WTC11 (cell line): ENCODE measurements around the gene TBC1D1.

Experiments
- ATF2 ChIP-seq: sonication (generic); formaldehyde crosslinking; IDR thresholded peaks from 2 replicates; pipeline ENCODE4 v1.8.1; 2022; ENCODE audit warnings: low read depth, missing genetic modification reagents, borderline replicate concordance
- CBFB ChIP-seq: sonication (generic); formaldehyde crosslinking; IDR thresholded peaks from 2 replicates; pipeline ENCODE4 v1.8.1; 2022; ENCODE audit warnings: mild to moderate bottlenecking, low read depth, missing genetic modification reagents
- E2F4 ChIP-seq: sonication (generic); formaldehyde crosslinking; IDR thresholded peaks from 2 replicates; pipeline ENCODE4 v1.8.1; 2022; ENCODE audit warnings: low read depth, mild to moderate bottlenecking, moderate library complexity, missing genetic modification reagents, borderline replicate concordance
- FOXJ3 ChIP-seq: sonication (generic); formaldehyde crosslinking; IDR thresholded peaks from 2 replicates; pipeline ENCODE4 v1.9.0; 2021; ENCODE audit warnings: missing genetic modification reagents, mild to moderate bottlenecking, borderline replicate concordance
- NR3C1 ChIP-seq: sonication (generic); formaldehyde crosslinking; conservative IDR thresholded peaks from 2 replicates; pipeline ENCODE4 v1.8.1; 2023; ENCODE audit warnings: low read depth, mild to moderate bottlenecking, missing genetic modification reagents
- ZNF121 ChIP-seq: sonication (generic); formaldehyde crosslinking; IDR thresholded peaks from 2 replicates; pipeline ENCODE4 v1.8.0; 2023; ENCODE audit warnings: missing genetic modification reagents
- TF ChIP-seq, protein P1 (sequence below): fragments of 200-600 bp; IDR thresholded peaks from 2 replicates; pipeline ENCODE4 v1.8.0; 2022; ENCODE audit warnings: antibody characterized with exemption
- TF ChIP-seq, protein P2 (sequence below): sonication (generic); formaldehyde crosslinking; IDR thresholded peaks from 2 replicates; pipeline ENCODE4 v1.8.0; 2022; ENCODE audit warnings: mild to moderate bottlenecking, missing genetic modification reagents
- TF ChIP-seq, protein P3 (sequence below): fragments of 250-450 bp; sonication (Bioruptor Pico); IDR thresholded peaks from 2 replicates; pipeline ENCODE4 v2.1.2; 2022; ENCODE audit warnings: mild to moderate bottlenecking, moderate library complexity
- TF ChIP-seq, protein P4 (sequence below): sonication (generic); formaldehyde crosslinking; IDR thresholded peaks from 2 replicates; pipeline ENCODE4 v1.8.1; 2022; ENCODE audit warnings: mild to moderate bottlenecking, missing genetic modification reagents, moderate library complexity, borderline replicate concordance
- TF ChIP-seq, protein P5 (sequence below): sonication (generic); formaldehyde crosslinking; IDR thresholded peaks from 2 replicates; pipeline ENCODE4 v1.8.0; 2023; ENCODE audit warnings: missing genetic modification reagents

GRCh38 chr4:38076153-38076669 is 185.3 kb downstream of the TBC1D1 start:
- TF ChIP-seq, protein P1, sequence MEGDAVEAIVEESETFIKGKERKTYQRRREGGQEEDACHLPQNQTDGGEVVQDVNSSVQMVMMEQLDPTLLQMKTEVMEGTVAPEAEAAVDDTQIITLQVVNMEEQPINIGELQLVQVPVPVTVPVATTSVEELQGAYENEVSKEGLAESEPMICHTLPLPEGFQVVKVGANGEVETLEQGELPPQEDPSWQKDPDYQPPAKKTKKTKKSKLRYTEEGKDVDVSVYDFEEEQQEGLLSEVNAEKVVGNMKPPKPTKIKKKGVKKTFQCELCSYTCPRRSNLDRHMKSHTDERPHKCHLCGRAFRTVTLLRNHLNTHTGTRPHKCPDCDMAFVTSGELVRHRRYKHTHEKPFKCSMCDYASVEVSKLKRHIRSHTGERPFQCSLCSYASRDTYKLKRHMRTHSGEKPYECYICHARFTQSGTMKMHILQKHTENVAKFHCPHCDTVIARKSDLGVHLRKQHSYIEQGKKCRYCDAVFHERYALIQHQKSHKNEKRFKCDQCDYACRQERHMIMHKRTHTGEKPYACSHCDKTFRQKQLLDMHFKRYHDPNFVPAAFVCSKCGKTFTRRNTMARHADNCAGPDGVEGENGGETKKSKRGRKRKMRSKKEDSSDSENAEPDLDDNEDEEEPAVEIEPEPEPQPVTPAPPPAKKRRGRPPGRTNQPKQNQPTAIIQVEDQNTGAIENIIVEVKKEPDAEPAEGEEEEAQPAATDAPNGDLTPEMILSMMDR = no peak
- TF ChIP-seq ATF2 (CRISPR knock-in tag) (no peak), FOXJ3 (CRISPR knock-in tag) (no peak), ZNF121 (no peak), NR3C1 (CRISPR knock-in tag) (no peak), E2F4 (CRISPR knock-in tag) (no peak), CBFB (CRISPR knock-in tag) (no peak)
- TF ChIP-seq, protein P2, sequence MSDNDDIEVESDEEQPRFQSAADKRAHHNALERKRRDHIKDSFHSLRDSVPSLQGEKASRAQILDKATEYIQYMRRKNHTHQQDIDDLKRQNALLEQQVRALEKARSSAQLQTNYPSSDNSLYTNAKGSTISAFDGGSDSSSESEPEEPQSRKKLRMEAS = no peak
- TF ChIP-seq, protein P3, sequence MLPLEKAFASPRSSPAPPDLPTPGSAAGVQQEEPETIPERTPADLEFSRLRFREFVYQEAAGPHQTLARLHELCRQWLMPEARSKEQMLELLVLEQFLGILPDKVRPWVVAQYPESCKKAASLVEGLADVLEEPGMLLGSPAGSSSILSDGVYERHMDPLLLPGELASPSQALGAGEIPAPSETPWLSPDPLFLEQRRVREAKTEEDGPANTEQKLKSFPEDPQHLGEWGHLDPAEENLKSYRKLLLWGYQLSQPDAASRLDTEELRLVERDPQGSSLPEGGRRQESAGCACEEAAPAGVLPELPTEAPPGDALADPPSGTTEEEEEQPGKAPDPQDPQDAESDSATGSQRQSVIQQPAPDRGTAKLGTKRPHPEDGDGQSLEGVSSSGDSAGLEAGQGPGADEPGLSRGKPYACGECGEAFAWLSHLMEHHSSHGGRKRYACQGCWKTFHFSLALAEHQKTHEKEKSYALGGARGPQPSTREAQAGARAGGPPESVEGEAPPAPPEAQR = no peak
- TF ChIP-seq, protein P4, sequence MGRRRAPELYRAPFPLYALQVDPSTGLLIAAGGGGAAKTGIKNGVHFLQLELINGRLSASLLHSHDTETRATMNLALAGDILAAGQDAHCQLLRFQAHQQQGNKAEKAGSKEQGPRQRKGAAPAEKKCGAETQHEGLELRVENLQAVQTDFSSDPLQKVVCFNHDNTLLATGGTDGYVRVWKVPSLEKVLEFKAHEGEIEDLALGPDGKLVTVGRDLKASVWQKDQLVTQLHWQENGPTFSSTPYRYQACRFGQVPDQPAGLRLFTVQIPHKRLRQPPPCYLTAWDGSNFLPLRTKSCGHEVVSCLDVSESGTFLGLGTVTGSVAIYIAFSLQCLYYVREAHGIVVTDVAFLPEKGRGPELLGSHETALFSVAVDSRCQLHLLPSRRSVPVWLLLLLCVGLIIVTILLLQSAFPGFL (CRISPR knock-in tag) = no peak
- TF ChIP-seq, protein P5, sequence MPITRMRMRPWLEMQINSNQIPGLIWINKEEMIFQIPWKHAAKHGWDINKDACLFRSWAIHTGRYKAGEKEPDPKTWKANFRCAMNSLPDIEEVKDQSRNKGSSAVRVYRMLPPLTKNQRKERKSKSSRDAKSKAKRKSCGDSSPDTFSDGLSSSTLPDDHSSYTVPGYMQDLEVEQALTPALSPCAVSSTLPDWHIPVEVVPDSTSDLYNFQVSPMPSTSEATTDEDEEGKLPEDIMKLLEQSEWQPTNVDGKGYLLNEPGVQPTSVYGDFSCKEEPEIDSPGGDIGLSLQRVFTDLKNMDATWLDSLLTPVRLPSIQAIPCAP (CRISPR knock-in tag) = no peak
